ENCODE data around the gene DZIP3.

DNA sequence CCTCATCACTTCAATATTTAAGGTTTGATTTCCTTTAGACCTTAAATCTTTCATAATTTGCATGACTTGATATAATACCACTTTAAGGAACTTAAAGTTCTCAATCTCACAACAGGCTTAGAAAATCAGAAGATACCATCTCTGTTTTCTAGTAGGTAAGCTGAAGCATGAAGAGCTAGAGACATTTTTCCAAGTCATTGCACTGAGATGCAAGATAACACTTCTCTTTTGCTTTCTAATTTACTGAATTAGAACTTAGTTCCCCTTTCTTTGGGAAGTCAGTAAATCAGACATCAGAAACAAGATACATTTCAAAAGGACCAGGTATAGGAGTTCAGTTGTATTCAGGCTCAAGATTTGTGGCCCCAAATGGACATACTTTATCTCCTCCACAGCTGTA lies 79.7 kb downstream of the DZIP3 start:
- TF ChIP-seq, protein P1, sequence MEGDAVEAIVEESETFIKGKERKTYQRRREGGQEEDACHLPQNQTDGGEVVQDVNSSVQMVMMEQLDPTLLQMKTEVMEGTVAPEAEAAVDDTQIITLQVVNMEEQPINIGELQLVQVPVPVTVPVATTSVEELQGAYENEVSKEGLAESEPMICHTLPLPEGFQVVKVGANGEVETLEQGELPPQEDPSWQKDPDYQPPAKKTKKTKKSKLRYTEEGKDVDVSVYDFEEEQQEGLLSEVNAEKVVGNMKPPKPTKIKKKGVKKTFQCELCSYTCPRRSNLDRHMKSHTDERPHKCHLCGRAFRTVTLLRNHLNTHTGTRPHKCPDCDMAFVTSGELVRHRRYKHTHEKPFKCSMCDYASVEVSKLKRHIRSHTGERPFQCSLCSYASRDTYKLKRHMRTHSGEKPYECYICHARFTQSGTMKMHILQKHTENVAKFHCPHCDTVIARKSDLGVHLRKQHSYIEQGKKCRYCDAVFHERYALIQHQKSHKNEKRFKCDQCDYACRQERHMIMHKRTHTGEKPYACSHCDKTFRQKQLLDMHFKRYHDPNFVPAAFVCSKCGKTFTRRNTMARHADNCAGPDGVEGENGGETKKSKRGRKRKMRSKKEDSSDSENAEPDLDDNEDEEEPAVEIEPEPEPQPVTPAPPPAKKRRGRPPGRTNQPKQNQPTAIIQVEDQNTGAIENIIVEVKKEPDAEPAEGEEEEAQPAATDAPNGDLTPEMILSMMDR (IDR thresholded peaks at IDR 0.05; ENCODE audit: insufficient read depth, low read length, poor library complexity, severe bottlenecking) = no peak
- TF ChIP-seq EZH2phosphoT487 (conservative IDR thresholded peaks at IDR 0.05; ENCODE audit: low read length) = no peak
